IPS-11a (cell line): Measurements from ENCODE around the gene SAMM50.
"Not testable (repeated sequence)": the region's sequence is repeated elsewhere in the genome, so short reads cannot be mapped to it uniquely, and the experiment has no call there.

Source experiments
- H3K4me3 ChIP-seq: one replicate; pipeline ENCODE4 v1.5.1; 2013; ENCODE audit warnings: low read depth, low read length, control low read depth

The SAMM50 gene

GRCh38 chr22:43999378-43999777 is 44.1 kb downstream of the SAMM50 start:
- no peak overlapping the region for H3K4me3 ChIP-seq

GRCh38 chr22:44000123-44000522 is 44.9 kb downstream of the SAMM50 start:
- no peak overlapping the region for H3K4me3 ChIP-seq

GRCh38 chr22:44001521-44001920 is 46.3 kb downstream of the SAMM50 start:
- H3K4me3 ChIP-seq, result no peak overlapping the region

GRCh38 chr22:44002324-44002723 is 47.1 kb downstream of the SAMM50 start:
- no peak overlapping the region for H3K4me3 ChIP-seq

GRCh38 chr22:44002997-44003396 is 47.8 kb downstream of the SAMM50 start:
- H3K4me3 ChIP-seq, result no peak overlapping the region

- no peak overlapping the region for H3K4me3 ChIP-seq
Measured at GRCh38 chr22:44003405-44004103, 48.3 kb downstream of the SAMM50 start.

GRCh38 chr22:44004104-44004460 is 48.8 kb downstream of the SAMM50 start:
- no peak overlapping the region for H3K4me3 ChIP-seq

GRCh38 chr22:44005524-44005923 is 50.3 kb downstream of the SAMM50 start:
- no peak overlapping the region for H3K4me3 ChIP-seq

GRCh38 chr22:44012162-44012561 is 56.9 kb downstream of the SAMM50 start:
- H3K4me3 ChIP-seq, result no peak overlapping the region

- H3K4me3 ChIP-seq, result no peak overlapping the region
Measured at GRCh38 chr22:44012591-44012990, 57.3 kb downstream of the SAMM50 start.

GRCh38 chr22:44014241-44014640 is 59.0 kb downstream of the SAMM50 start:
- H3K4me3 ChIP-seq, result no peak overlapping the region

- not testable (repeated sequence) for H3K4me3 ChIP-seq
Measured at GRCh38 chr22:44016586-44016985, 61.3 kb downstream of the SAMM50 start.

GRCh38 chr22:44018594-44018993 is 63.4 kb downstream of the SAMM50 start:
- no peak overlapping the region for H3K4me3 ChIP-seq

- H3K4me3 ChIP-seq, result no peak overlapping the region
Measured at GRCh38 chr22:44019416-44019815, 64.2 kb downstream of the SAMM50 start.

GRCh38 chr22:44019846-44020245 is 64.6 kb downstream of the SAMM50 start:
- no peak overlapping the region for H3K4me3 ChIP-seq

GRCh38 chr22:44020981-44021380 is 65.7 kb downstream of the SAMM50 start:
- H3K4me3 ChIP-seq, result no peak overlapping the region

GRCh38 chr22:44023404-44024287 is 68.4 kb downstream of the SAMM50 start:
- peak overlapping the region; percentile 42 for H3K4me3 ChIP-seq

GRCh38 chr22:44024288-44024921 is 69.2 kb downstream of the SAMM50 start, which contains the start of gene PARVB:
TSS of gene PARVB (plus strand) at chr22:44024302. CDS start at chr22:44024340, 38 bp downstream.
- H3K4me3 ChIP-seq, result peak within 1 kb of the TSS; percentile 42

GRCh38 chr22:44025171-44026065 is 70.2 kb downstream of the SAMM50 start:
- no peak overlapping the region for H3K4me3 ChIP-seq

- H3K4me3 ChIP-seq, result no peak overlapping the region
Measured at GRCh38 chr22:44026066-44026629, 70.9 kb downstream of the SAMM50 start.
